ENCODE results near the gene TTC38. TPM values are rescaled to one million over a fixed set of nuclear protein-coding genes. Genes with fewer than 3 reads are reported as not detected.

TTC38 gene
- total RNA-seq, 1 donor: 26.8 TPM

- no peak for DNase-seq (ENCODE audit: low read depth)
- no peak for TF ChIP-seq CTCF (IDR thresholded peaks at IDR 0.05; ENCODE audit: insufficient read depth, low read depth, low read length)
- no peak overlapping the region for H3K4me3 ChIP-seq (ENCODE audit: low read depth, low read length)
These were observed 5.8 kb downstream of the TTC38 start for GRCh38 chr22:46273432-46274148.

- no peak for DNase-seq (ENCODE audit: low read depth)
- no peak overlapping the region for H3K4me3 ChIP-seq (ENCODE audit: low read depth, low read length)
- TF ChIP-seq CTCF (IDR thresholded peaks at IDR 0.05; ENCODE audit: insufficient read depth, low read depth, low read length): no peak
These were observed 6.6 kb downstream of the TTC38 start for GRCh38 chr22:46274381-46274780.

- no peak overlapping the region for H3K4me3 ChIP-seq (ENCODE audit: low read depth, low read length)
- TF ChIP-seq CTCF (IDR thresholded peaks at IDR 0.05; ENCODE audit: insufficient read depth, low read depth, low read length): no peak
- no peak for DNase-seq (ENCODE audit: low read depth)
These were observed 7.8 kb downstream of the TTC38 start for GRCh38 chr22:46275455-46276122.

- H3K4me3 ChIP-seq (ENCODE audit: low read depth, low read length): no peak overlapping the region
- TF ChIP-seq CTCF (IDR thresholded peaks at IDR 0.05; ENCODE audit: insufficient read depth, low read depth, low read length): no peak
- no peak for DNase-seq (ENCODE audit: low read depth)
These were observed 8.8 kb downstream of the TTC38 start for GRCh38 chr22:46276563-46276962.

- TF ChIP-seq CTCF (IDR thresholded peaks at IDR 0.05; ENCODE audit: insufficient read depth, low read depth, low read length): no peak
- H3K4me3 ChIP-seq (ENCODE audit: low read depth, low read length): no peak overlapping the region
These were observed 11.1 kb downstream of the TTC38 start for GRCh38 chr22:46278656-46279645.

GRCh38 chr22:46280063-46280817 is 12.4 kb downstream of the TTC38 start:
- DNase-seq (ENCODE audit: low read depth): no peak
- H3K4me3 ChIP-seq (ENCODE audit: low read depth, low read length): no peak overlapping the region
- TF ChIP-seq CTCF (IDR thresholded peaks at IDR 0.05; ENCODE audit: insufficient read depth, low read depth, low read length): no peak

More at GRCh38 chr22:46278656-46279645, 11.1 kb downstream of the TTC38 start:
- DNase-seq (ENCODE audit: low read depth): no peak
